ENCODE measurements around the gene KRT4.
"Not testable (repeated sequence)": the region's sequence is repeated elsewhere in the genome, so short reads cannot be mapped to it uniquely, and the experiment has no call there.

KRT4 gene

DNA sequence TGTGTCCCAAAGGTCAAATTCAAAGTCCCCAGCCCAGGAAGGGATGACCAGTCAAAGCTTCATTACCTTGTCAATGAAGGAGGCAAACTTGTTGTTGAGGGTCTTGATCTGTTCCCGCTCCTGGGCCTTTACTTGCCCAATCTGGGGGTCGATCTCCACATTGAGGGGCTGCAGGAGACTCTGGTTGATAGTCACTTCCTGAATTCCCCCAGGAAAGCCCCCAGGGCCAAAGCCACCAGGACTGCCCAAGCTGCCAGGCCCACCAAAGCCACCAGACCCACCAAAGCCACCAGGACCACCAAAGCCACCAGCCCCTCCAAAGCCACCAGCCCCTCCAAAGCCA, 18.6 kb downstream of the KRT4 start:
- not testable (repeated sequence) for FAIRE-seq; DNase-seq (ENCODE audit: insufficient read length, low spot score)

DNA sequence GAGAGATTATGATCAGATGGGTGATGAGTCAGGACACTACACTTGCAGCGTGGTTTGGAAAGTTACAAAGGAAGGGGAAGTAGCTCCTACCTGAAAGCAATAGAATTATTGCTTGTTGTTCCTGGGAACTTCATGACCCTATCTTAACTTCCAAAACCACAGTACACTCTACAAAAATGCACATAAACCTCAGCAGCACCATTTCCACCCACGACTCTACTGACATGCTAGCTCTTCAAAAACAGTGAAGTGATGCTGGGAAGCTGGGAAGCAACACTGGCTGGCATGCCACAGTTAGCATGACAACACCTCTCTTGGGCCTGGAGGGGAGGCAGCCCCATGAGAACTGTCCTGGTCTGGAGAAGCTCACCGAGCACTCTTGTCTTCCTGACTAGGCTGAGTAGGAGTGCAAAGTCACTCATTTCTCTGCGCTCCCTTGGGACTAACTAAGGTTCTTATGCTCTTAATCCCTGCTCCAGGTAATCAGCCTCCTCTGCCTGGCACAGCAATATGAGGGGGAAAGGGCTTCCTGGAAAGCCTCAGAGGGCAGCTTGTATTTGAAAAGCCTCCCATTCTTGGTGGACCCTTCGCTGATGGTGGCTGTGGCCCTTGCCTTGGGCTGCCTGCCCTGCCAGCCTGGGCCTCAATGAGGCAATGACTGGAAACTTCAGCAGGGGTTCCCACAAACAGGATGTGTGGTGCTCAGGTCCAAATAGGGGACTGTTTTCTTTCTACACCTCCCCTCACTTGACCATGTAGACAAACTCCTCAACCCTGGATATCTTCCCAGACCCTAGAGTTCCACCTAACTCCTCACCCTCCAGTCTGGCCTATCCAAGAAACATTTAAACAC, 19.2 kb downstream of the KRT4 start:
- DNase-seq (ENCODE audit: insufficient read length, low spot score) (no peak), FAIRE-seq (no peak)

DNA sequence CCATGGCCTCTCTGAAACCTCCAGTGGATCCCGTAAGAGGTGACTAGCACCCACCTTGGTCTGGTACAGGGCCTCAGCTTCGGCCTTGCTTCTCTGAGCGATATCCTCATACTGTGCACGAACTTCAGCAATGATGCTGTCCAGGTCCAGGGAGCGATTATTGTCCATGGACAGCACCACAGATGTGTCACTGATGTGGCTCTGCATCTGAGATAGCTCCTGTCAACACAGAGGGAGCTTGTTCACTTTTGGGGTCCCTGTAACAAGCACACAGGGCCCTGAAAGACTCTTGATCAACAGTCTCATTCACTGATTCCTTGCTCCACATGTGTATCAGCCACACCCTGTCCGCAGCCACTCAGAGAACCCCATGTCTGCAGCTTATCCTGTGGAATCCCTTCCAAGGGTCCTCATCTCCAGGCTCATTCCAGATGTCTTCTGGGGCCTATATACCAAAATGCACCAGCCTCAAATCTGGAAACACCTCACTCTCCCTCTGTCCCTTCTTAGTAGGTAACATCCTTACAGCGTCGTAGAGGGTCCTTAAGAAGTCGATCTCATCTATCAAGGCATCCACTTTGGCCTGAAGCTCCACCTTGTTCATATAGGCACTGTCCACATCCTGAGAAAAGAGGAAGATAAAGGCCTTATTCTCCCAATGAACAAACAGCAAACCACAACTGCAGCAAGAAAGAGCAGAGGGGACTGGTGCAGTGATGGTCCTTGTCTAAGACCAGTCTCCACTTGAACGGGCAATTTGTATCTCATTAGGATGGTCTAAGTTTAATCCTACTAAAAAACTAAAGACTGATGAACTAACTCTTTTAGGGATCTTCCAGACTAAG, 21.5 kb downstream of the KRT4 start:
- DNase-seq (ENCODE audit: insufficient read length, low spot score), result no peak
- FAIRE-seq, result no peak

DNA sequence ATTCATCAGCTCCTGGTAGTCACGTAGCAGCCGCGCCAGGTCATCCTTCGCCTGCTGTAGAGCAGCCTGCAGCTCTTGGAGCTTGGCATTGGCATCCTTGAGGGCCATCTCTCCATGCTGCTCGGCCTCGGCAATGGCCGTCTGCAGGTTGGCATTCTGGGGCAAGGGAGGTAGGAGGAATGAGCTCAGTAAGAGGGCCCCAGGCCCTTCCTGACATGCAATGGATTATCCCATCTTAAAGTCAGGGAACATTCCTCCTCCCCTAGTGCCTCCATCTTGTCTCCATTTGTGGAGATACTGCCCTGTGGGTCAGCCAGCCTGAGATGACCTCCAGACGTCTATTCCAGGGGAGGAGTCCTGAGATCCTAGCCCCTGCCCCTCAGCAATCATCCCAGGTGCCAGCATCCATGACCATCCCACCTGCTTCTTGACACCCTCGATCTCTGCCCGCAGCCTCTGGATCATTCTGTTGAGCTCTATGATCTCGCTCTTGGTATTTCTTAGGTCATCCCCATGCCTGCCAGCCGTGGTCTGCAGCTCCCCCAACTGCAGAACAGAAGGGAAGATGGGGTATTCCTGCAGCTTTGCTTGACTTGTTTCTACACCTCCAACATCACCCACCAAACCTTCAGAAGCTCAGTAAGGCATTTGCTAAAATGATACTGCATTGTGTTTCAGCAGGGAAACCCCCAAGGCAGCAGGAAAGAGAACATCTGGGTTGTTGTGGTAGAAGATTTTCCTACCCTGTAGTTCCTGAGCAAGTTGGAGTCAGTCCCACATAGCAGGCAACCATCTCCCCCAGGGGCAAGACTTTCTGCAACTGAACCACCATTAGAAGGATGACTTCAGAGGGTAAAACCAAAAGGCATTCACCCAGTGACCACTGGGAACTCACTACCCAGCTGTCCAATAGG, 22.4 kb downstream of the KRT4 start:
- DNase-seq (ENCODE audit: insufficient read length, low spot score) (no peak), FAIRE-seq (no peak)

DNA sequence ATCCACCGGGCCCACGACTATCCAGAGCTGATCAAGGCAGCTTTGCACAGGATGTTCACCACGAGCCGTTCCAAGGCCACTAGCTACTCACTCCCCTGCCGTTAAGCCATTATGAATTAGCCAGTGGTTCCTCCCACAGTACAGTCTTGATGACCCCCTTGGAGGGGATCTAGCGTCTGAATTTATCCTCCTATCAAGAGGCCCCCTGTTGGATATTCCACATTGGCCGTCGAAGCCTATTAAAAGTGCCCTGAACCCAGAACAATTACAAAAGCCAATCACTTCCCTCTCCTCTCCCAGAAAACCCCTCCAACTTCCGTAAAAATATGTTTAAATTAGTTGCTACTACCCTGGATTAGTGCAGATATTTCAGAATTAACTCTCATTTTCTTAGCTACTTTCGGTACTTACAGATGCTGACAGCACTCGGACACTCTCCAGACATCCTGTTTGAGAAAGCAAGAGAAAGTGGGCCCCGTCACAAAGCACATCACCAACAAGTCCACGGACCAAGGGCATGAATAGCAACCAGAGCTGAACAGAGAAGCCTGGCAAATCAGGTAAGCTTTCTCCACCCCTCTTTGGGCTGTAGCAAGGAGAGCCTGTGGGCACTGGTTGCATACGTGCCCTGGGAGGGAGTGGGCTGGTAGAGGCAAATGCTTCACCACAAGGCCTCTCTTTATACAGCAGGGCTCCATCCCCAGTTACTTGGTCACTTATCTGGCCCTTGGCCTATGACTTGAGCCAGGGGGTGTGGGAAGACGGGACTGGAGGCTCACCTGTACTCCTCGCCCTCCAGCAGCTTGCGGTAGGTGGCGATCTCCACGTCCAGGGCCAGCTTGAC, 23.3 kb downstream of the KRT4 start:
- DNase-seq (ENCODE audit: insufficient read length, low spot score) (no peak), FAIRE-seq (no peak)

DNA sequence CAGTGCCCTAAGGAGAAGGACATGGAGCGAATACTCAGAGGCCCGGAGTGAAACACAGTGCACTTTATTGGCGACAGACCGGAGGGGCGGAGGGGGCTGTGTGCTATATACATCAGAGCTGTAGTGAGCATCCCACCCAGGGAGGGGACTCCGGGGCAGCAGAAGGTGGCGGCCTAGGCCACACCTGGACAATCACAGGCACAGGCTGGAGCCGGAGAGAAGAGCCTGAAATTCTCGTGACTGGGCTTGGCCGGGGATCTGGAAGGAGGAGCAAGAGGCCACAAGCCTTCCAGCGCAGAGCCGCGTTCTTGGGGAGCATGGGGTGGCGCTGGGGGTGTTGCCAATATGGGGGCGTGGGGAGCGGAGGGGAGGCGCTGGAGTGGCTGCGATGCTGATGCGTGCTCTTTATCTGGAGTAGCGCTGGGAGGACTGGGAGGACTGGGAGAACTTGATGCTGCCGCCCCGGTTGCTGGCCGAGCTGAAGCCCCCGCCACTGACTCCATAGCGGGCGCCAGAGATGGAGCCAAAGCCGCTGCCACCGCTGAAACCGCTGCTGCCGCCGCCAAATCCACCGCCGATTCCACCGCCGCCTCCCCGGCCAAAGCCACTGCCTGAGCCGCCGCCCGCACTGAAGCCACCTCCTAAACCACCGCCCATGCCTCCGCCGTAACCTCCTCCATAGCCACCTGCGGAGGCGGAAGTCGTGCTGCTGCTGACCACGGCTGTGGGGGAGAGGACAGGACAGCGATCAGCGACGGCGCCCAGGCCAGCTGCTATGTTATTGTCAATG, 24.1 kb downstream of the KRT4 start:
- FAIRE-seq, result no peak
- no peak for DNase-seq (ENCODE audit: insufficient read length, low spot score)

DNA sequence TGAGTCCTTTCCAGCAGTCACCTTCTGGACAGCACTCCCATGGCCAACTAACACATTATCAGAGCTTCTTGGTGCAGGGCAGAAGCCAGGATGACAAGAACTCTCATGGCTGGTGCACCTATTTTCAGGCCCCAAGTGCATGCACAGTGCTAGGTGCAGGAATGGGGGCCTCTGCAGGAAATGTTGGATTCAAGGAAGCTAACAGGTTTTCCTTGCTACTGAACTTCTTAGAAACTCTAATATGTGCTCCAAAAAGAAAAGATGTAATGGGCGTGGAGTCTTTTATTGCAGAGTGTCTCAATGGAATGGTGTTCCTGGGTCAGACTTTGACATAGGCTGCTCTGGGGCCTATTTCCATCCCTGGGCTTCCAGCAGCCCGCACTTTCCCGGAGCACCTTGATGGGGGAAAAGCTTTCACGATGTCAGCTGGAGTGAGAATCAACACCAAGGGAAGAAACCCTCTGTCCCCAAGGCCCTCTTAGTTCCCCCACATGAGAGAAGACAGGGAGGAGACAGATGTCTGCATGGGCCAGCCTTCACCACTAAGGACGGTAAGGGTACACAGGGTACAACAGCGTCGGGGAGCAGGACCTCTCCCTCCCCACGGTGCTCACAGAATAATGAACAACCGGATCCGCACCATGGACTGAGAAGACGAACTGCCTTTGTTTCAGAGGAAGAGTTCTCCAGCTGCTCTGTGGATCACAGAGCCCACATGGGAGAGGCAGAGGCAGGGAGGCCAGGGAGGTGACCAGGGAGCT, 24.9 kb downstream of the KRT4 start:
- FAIRE-seq (no peak), DNase-seq (ENCODE audit: insufficient read length, low spot score) (no peak)

DNA sequence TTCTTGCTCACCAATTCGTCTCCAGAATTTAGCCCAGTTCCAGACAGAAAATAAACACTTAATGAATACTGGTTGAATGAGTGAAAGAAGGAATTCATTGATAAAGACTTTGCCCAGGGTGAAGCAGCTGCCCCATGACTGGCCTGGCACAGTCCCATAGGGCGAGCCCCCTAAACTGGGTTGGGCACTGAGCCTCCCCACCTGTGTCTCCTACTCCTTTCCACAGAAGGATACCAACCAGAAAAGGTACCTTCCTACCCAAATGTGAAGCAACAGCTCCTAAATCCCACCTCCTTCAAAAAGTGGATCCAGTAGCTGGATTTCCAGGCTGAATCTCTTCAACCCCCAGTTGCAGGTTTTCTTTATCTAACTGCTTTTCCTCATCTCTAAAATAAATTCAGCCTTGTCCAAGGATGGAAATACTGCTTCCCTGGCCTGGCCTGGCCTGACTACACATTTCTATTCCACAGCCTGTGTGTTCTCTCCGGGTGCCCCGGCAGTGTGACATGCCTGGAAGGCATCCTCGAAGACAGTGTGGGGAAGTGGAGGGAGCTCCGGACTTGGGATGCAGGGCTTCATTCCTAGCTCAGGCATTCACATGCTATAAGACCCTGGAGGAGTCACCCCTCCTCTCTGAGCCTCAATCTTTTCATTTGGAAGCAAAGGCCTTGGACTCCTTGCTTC, 25.6 kb downstream of the KRT4 start:
- no peak for FAIRE-seq
- DNase-seq (ENCODE audit: insufficient read length, low spot score), result no peak

DNA sequence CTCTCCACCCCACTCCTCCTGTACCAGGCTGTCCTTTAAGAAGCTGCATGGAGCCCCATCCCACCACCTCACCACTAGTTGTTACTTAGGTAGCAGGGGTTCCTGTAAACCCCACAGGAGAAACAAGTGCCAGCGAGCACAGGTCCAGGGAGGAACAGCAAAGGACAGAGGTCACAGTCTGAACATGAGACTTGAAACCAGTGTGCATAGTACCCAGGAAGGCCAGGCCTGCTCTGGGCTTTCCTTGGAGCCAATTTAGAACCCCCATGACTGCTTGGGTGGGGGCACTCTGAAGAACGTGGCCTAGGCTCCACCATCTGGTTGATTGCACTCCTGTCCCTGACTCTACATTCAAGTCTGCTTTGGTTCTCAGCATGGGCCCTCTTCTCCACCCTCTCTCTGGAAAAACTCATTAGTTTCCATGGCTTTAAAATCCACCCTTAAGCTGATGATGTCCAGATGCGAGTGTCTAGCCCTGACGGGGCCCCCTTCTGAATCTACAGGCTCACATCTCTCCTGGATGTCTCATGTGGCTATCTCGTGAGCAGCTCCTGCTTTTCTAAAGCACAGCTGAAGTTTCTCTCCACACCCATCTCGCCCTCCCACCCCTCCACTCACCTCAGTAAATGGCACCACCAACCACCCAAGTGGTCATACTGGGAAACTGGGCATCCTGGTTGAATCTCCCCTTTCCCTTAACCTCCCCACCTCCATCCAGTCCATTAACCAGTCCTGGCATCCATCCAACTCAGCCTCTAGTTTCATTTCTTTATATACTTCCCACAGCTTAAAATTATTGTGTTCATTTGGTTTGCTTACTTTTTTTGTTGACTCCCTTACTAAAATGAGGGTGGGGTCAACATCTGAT, 26.4 kb downstream of the KRT4 start:
- DNase-seq (ENCODE audit: insufficient read length, low spot score), result no peak
- FAIRE-seq, result no peak

DNA sequence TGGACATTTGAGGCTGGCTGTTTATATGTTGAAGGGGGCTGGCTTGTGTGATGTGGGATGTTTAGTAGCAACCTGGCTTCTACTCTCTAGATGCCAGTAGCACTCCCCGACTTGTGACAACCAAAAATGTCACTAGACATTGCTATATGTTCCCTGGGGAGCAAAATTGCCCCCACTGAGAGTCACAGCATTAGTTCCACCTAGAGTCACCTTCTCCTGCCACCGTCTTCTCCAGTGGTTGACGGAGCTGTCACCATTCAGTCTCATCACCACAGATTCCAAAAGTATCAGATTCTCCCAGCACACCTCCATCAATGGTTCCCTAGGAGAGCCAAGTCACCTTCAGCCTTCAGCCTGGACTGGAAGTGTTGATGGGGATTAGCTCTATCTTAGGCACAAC, 29.0 kb downstream of the KRT4 start:
- DNase-seq (ENCODE audit: insufficient read length, low spot score), result no peak
- FAIRE-seq, result no peak

DNA sequence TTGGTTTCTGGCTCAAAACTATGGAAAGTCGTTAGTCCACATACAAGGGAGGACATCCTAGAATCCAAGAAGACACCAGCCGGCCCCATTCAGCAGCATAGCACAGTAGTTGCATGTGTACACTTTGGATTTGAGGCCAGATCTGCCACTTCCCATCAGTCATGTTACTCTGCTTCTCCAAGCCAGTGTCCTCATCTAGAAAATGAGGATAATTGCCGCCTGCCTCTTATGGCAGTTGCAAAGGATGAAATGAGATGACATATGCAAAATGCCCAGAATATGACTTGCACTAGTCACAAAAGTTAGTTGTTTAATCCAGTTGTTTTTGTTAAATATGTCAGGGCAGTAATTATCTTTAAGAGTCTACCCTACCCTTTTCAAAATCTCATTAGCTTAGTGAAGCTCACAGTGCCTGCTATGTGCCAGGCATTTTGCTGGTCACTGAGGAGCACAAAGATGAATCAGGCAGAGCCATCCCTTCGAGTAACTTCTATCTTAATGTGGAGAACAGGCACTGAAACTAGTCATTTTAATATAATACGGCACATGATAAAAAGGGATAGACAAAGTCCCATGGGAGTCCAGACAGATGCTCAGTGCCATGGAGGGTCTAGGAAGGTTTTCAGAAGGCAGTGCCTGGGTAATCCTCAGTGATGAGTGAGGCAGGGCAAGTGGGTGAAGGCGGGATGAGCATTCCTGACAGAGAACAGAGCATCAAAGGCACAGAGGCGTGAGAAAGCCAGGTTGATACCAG, 30.2 kb downstream of the KRT4 start:
- DNase-seq (ENCODE audit: insufficient read length, low spot score) (no peak), FAIRE-seq (no peak)

DNA sequence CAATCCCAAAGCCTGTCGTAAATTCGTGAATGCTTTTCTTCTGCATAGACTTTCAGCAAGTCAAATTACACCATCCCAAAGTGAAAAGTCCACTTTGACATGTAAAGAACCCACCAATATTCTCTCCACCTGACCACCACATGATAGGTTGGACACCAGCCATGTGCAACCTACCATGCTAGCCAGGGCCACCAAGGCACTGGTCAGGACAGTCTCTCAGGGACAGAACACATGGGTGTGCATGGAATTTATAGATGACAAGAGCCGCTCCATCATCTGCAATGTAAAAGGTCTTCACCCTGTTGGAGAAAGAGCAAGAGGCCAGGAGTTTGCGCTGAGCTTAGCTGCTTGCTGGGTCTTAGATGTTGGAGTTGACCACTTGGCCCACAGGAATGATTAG, 31.4 kb downstream of the KRT4 start:
- DNase-seq (ENCODE audit: insufficient read length, low spot score) (no peak), FAIRE-seq (no peak)

DNA sequence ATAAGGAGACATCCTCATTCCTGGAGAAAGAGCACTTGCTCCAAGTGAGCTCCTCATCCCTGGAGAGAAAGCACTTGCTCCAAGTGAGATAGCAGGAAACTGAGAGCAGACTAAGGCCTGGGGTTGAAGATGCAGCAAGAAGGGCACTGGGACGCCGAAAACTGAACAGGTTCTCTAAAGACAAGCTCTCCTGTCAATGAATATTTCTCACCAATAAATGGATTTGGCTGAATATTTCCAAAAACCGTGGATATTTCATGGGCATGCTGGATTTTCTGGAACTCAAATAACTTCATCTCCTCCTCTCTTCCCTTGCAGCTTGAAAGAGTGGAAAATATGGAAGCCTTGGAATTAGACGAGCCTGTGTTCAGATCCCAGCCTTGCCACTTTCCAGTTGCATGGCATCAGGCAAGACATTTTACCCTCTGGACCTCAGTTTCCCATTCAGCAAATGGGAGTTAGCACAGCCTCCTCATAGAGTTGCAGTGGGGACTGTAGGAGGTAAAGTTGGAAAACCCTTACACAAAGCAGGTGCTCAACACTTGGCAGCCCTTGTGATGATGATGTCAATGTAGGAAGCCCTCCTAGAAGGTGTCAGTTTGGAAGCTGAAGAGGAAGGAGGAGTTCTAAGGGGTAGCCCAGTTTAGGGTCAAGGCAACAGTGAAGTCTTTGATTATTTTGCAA, 32.4 kb downstream of the KRT4 start:
- no peak for DNase-seq (ENCODE audit: insufficient read length, low spot score)
- no peak for FAIRE-seq

DNA sequence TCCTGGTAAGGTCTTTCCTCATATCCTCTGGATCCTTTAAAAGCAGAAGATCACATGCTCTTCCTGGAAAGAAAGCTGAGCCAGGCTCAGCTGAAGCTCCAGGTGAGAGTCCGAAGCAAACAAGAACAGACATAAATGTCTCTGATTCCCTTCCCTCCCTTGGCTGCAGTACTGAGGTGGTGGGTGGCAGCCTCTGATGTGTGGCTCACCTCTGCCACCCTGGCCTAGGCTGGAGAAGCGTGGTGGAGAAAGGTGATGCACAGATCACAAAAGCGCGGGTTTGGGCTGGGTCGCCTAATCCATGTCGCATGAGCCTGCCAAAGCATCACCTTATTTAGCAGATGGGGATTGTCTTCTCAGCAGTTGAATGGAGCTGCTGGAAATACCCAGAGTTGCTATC, 34.0 kb downstream of the KRT4 start:
- no peak for DNase-seq (ENCODE audit: insufficient read length, low spot score)

DNA sequence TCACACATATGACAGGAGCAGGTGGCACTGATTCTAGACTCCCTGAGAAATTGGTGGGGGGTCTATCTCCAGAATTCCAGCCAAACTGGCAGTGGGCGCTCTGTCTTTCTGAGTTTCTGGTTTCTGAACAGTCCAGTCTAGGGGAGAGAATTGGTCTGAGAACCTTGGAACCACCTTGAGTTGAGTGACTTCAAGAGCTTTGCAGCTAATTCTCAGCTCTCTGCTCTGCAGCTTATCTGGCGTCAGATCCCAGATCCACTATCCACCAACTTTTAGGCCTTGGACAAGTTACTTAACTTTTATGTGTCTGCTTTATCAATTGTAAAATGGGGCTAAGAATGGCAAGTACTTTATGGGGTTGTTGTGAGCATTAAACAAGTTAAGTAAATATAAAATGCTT, 35.1 kb downstream of the KRT4 start:
- FAIRE-seq, result no peak

More for the DNA sequence above, 34.0 kb downstream of the KRT4 start:
- no peak for FAIRE-seq

DNA sequence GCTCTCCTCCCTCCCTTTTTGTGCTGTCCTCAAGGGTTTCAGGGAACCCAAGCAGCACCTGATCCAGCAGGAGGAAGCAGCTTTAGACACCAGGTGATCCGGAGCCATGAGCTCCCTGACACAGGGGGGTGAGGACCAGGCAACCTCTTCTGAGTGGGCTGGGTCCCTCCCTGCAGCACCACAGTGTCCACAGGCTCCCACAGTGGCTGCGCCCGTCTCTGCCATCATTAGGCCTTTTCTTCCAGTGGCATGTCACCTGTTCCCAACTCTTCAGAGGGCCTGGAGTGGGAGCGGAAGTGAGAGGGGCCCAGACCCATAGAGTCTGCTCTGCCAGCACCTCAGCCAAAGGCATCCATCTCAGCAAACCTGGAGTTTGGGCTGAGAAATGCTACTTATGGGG, 36.4 kb downstream of the KRT4 start:
- FAIRE-seq (no peak), DNase-seq (ENCODE audit: insufficient read length, low spot score) (no peak)

More for the DNA sequence above, 35.1 kb downstream of the KRT4 start:
- no peak for DNase-seq (ENCODE audit: insufficient read length, low spot score)

Data from HTR-8/SVneo (cell line).